Stimulated activated CD8-positive, alpha-beta memory T cell treated with anti-CD3 and anti-CD28 coated beads, Interleukin-2, amount 100 ng/mL, for 1 hour (primary cell): ENCODE data around the gene SAMD1.

Source experiments
- DNase-seq, 2 donors: peaks; one replicate each; pipeline ENCODE4 v3.0.0-alpha.2; 2020; ENCODE audit warnings: low read depth in 2 of 2

The SAMD1 gene

GRCh38 chr19:14090509-14091080 lies at the start of gene SAMD1:
SAMD1 (minus strand) TSS chr19:14090751.
- DNase-seq: peak; percentile 71 to 86

DNA sequence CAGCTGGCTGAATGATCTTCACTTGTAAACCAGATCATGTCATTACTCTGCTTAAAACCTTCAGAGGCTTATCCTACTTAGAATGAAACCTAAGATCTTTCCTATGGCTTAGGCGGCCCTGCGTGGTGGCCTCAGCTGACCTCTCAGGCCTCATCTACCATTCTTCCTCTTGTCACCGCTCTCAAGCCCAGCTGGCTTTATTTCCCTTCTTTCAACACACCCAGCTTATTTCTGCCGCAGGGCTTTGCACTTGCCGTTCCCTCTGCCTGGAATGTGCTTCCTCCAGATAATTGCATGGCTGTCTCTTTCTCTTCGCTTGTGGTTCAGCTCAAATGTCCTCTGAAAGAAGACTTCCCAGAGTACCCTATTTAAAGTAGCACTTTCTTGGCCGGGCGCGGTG lies 49.4 kb upstream of the SAMD1 start:
- DNase-seq: no peak

DNA sequence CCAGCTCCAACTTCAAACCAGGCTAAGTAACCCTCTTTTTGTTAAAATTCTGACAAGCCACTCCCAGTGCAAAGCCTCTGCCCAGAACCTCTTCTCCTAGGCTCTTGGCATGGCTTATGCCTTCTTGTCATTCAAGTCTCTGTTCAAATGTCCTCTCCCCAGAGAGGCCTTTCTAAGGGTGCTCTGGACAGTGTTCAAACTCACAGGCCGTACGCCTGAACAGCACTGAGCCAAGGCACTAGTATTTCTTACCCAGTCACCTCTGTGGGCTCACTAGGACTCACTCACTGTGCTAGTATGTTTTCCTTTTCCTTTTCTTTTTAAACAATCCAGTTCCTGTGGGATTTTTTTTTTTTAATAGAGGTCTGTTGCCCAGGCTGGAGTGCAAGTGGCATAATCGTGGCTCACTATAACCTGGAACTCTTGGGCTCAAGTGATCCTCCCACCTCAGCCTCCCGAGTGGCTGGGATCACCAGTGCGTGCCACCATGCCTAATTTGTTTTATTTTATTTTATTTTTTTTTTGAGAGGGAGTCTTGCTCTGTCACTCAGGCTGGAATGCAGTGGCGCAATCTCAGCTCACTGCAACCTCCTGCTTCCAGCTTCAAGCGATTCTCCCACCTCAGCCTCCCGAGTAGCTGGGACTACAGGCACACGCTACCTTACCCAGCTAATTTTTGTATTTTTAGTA lies 48.2 kb upstream of the SAMD1 start:
- DNase-seq: no peak

DNA sequence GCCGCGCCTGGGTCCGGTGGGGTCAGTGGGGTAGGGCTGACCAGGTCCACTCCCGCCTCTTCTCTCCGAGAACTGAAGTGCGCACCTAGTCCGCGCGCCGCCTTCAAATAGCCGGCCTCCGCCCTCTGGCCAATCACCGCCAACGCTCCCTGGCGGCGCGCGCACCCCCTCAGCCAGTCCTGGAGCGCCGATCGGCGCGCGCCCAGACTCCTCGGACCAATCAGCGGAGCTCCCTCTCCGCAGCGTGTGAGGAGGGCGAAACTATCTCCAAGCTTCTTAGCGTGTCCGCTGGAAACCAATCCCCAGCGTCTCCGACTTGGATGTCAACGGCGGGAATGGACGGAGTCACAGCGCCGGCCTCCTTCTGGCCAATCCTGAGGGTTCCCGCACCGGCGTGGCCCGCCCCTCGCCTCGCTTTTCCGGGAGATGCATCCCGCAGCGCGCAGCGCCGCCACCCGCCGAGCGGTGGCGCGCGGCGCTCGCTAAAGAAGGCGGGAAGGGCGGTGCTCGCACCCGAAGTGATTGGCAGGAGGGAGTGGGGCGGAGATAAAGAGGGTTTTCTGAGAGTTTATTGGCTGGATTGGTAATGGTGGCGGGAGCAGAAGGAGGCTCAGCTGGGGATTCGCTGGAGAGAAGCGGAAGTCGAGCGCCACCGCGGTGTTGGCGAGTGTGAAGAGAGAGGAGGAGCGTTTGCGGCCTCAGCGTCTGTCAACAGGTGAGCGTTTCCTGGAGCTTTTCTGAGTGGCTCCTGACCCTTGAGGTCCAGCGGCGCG lies 46.1 kb upstream of the SAMD1 start, which contains the start of gene ASF1B:
Gene ASF1B (minus strand): TSS at position 81 of the 773 bp plus-strand sequence. CDS start 133 bp downstream, outside the sequence.
- peak; percentile 91 to 95 for DNase-seq

- DNase-seq: no peak
Observed at GRCh38 chr19:14135985-14136508, 45.5 kb upstream of the SAMD1 start.

DNA sequence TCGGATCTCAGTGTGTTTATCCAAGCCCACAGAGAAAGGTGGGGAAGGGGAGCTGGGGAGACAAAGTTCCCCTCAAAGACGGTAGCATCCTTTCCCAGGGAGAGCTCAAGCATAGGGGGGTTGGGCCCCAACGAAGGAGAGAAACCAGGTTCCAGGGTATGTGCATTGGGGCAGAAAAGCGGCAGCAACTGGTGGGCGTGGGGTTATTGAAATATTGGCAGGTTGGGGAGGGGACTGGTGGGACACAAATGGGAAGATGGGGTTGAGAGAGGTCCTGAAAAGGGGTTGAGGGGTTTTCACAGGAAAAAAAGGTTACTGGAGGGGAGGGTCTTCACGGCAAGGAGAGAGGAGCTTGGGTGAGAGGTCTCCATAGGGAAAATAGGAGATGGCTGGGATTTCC lies 44.8 kb upstream of the SAMD1 start:
- DNase-seq: no peak

DNA sequence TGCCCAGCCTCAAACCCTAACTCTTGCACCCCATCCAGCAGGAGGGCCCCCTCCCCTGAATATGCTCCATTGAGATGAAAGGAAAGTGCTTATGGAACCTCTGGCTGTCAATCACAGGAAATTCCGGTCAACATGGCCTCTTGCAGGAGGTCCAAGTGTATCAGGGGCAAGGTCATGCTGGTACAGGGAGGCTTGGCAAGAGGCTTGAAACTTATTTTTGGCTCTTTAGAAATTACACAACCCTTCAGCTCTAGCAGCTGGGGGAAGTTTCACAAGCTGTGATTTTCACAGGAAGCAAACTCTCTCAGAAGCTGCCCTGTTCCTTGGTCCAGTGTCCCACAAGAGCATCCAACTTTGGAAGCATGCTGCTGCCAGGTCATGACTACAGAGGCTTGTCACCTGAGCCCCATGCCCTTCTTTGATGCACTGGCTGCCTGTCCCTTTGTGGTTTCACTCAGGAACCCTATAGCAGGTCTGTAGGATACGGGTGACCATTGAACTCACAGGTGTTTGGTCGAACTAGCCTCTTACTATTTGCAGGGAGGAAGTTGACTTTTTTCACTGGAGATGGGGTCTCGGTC lies 37.5 kb upstream of the SAMD1 start:
- no peak for DNase-seq

- DNase-seq: no peak
Observed at GRCh38 chr19:14127176-14127575, 36.6 kb upstream of the SAMD1 start.

- no peak for DNase-seq
Observed at GRCh38 chr19:14122924-14123323, 32.4 kb upstream of the SAMD1 start.

DNA sequence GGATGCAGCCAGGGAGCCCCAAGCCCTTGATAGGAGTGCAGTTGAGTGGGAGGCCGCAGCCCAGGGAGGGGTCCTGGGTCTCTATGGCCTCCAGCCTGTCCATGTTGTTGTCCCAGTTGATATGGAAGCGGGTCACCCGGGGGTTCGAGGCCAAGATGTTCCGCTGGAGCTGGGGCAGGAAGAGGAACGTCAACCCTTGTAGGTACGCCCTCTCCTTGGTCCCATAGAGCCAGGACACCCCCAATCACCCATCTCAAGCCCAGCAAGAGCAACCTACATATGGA lies 29.9 kb upstream of the SAMD1 start:
- DNase-seq: no peak

DNA sequence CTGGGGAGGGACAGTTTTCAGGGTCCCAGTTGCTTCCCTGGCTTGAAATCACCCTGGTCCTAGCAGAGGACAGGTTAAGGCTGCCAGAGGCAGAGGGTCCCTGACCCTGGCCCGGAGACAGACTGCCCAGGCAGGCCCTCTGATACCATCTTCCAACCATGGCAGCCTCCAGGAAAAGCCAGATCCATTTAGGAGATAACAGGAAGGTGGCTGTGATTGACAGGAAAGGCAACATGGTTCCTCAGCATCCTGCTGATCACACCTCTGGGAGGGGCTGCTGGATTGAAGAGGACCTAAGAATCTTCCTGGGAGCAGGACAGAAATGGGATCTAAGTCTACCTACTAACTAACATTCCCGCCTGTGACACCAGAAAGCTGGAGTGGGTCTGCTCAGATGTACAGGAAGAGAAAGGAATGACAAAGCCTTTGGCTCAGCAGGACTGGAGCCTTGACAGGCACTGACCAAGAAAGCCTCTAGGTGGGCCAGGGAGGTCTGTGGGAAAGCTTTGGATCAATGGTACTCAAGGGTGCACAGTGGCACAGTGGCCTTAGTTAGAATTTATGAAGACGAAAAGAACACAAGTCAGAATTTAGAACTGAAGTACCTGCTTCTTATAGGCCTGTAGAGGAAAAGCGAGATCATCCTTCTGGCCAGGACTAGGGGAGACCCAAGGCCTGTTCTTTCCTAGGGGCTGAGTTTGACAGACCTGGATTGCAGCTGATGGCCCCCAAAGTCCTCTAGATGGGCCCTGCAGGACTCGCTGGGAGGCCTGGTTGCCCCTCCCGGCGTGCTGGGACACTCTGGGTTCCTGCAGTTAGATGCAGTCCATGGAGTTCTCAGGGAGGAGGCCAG lies 29.3 kb upstream of the SAMD1 start:
- DNase-seq: no peak

- no peak for DNase-seq
Observed at GRCh38 chr19:14119146-14119545, 28.6 kb upstream of the SAMD1 start.

GRCh38 chr19:14118165-14119051 lies 27.9 kb upstream of the SAMD1 start:
- no peak for DNase-seq

GRCh38 chr19:14117668-14118164 lies 27.2 kb upstream of the SAMD1 start, which contains the start of gene PRKACA:
PRKACA (minus strand) TSS chr19:14117762; CDS start chr19:14117547, 215 bp downstream.
- peak; percentile 97 for DNase-seq

GRCh38 chr19:14116918-14117578 lies 26.5 kb upstream of the SAMD1 start:
- no peak for DNase-seq

GRCh38 chr19:14116525-14116917 lies 26.0 kb upstream of the SAMD1 start:
- DNase-seq: no peak

GRCh38 chr19:14115756-14116155 lies 25.2 kb upstream of the SAMD1 start:
- DNase-seq: no peak

- DNase-seq: peak in 1 of 2 donors; percentile 13
Observed at GRCh38 chr19:14114854-14115253, 24.3 kb upstream of the SAMD1 start.

- no peak for DNase-seq
Observed at GRCh38 chr19:14114439-14114838, 23.9 kb upstream of the SAMD1 start.
